ENCODE measurements around the gene SMIM36. TPM values are rescaled to one million over a fixed set of nuclear protein-coding genes. Genes with fewer than 3 reads are reported as not detected.
A peak's percentile ranks its signal among the peaks of the same experiment; 100 is the strongest.

Gene SMIM36
- total and polyA plus RNA-seq, 2 experiments from 2014 or later: not detected

GRCh38 chr17:55458287-55458900 lies 52.9 kb downstream of the SMIM36 start:
- DNase-seq (ENCODE audit: low spot score): no peak
- H4K20me1 ChIP-seq (ENCODE audit: insufficient read depth, poor library complexity, severe bottlenecking): no peaks in the 10 kb centered on the region
- H3K9me3 ChIP-seq (ENCODE audit: low read depth): no peaks in the 10 kb centered on the region
- H3K27me3 ChIP-seq: no peaks in the 10 kb centered on the region
- no peaks in the 10 kb centered on the region for H3K36me3 ChIP-seq (replicated peaks; ENCODE audit: insufficient read depth, low read depth)
- TF ChIP-seq CTCF (IDR thresholded peaks at IDR 0.05; ENCODE audit: poor library complexity) (no peak), EZH2phosphoT487 (IDR thresholded peaks at IDR 0.05; ENCODE audit: low read depth, severe bottlenecking, unreplicated experiment) (no peak), EZH2 (IDR thresholded peaks at IDR 0.05; ENCODE audit: borderline replicate concordance) (no peak)
- no peak overlapping the region for H3K27ac ChIP-seq
- no peak overlapping the region for H3K4me2 ChIP-seq
- H3K4me3 ChIP-seq: no peak overlapping the region
- 92% methylated on average over 21 of the region's 22 CpGs for WGBS (ENCODE audit: low lambda C conversion rate, missing lambda C conversion rate)
- no peaks in the 10 kb centered on the region for H3K9me2 ChIP-seq (replicated peaks; ENCODE audit: insufficient read depth)
- peaks cover 22% of the 10 kb centered on the region for H3K4me1 ChIP-seq (ENCODE audit: insufficient read depth)
- H3K79me2 ChIP-seq: no peaks in the 10 kb centered on the region
- H2AFZ ChIP-seq: no peak overlapping the region

GRCh38 chr17:55456307-55457240 lies 54.7 kb downstream of the SMIM36 start:
- no peaks in the 10 kb centered on the region for H4K20me1 ChIP-seq (ENCODE audit: insufficient read depth, poor library complexity, severe bottlenecking)
- no peaks in the 10 kb centered on the region for H3K36me3 ChIP-seq (replicated peaks; ENCODE audit: insufficient read depth, low read depth)
- 95% methylated on average over 6 of the region's 6 CpGs for WGBS (ENCODE audit: low lambda C conversion rate, missing lambda C conversion rate)
- TF ChIP-seq EZH2phosphoT487 (IDR thresholded peaks at IDR 0.05; ENCODE audit: low read depth, severe bottlenecking, unreplicated experiment): no peak
- no peak for TF ChIP-seq CTCF (IDR thresholded peaks at IDR 0.05; ENCODE audit: poor library complexity)
- TF ChIP-seq EZH2 (IDR thresholded peaks at IDR 0.05; ENCODE audit: borderline replicate concordance): no peak
- no peaks in the 10 kb centered on the region for H3K79me2 ChIP-seq
- H3K27ac ChIP-seq: peak overlapping the region; percentile 2
- H3K9me2 ChIP-seq (replicated peaks; ENCODE audit: insufficient read depth): no peaks in the 10 kb centered on the region
- no peak for DNase-seq (ENCODE audit: low spot score)
- no peak overlapping the region for H3K4me3 ChIP-seq
- H3K4me2 ChIP-seq: no peak overlapping the region
- H2AFZ ChIP-seq: no peak overlapping the region
- H3K4me1 ChIP-seq (ENCODE audit: insufficient read depth): peaks cover 33% of the 10 kb centered on the region
- no peaks in the 10 kb centered on the region for H3K27me3 ChIP-seq
- no peaks in the 10 kb centered on the region for H3K9me3 ChIP-seq (ENCODE audit: low read depth)

GRCh38 chr17:55454906-55455474 lies 56.3 kb downstream of the SMIM36 start:
- H4K20me1 ChIP-seq (ENCODE audit: insufficient read depth, poor library complexity, severe bottlenecking): no peaks in the 10 kb centered on the region
- peak; percentile 40 for DNase-seq (ENCODE audit: low spot score)
- H3K27ac ChIP-seq: peak overlapping the region; percentile 66
- H3K4me1 ChIP-seq (ENCODE audit: insufficient read depth): peaks cover 49% of the 10 kb centered on the region
- 25% methylated on average over 4 of the region's 4 CpGs for WGBS (ENCODE audit: low lambda C conversion rate, missing lambda C conversion rate)
- peak overlapping the region; percentile 52 for H3K4me2 ChIP-seq
- H3K36me3 ChIP-seq (replicated peaks; ENCODE audit: insufficient read depth, low read depth): no peaks in the 10 kb centered on the region
- no peaks in the 10 kb centered on the region for H3K9me3 ChIP-seq (ENCODE audit: low read depth)
- H3K27me3 ChIP-seq: no peaks in the 10 kb centered on the region
- H3K9me2 ChIP-seq (replicated peaks; ENCODE audit: insufficient read depth): no peaks in the 10 kb centered on the region
- no peak for TF ChIP-seq CTCF (IDR thresholded peaks at IDR 0.05; ENCODE audit: poor library complexity)
- TF ChIP-seq EZH2phosphoT487 (IDR thresholded peaks at IDR 0.05; ENCODE audit: low read depth, severe bottlenecking, unreplicated experiment): no peak
- TF ChIP-seq EZH2 (IDR thresholded peaks at IDR 0.05; ENCODE audit: borderline replicate concordance): no peak
- H2AFZ ChIP-seq: no peak overlapping the region
- H3K79me2 ChIP-seq: no peaks in the 10 kb centered on the region
- no peak overlapping the region for H3K4me3 ChIP-seq

All from hepatocyte (in vitro differentiated cells).